Right lobe of liver (tissue), 6 donors: Measurements from ENCODE around the gene HSD3B2. TPM values are rescaled to one million over a fixed set of nuclear protein-coding genes. Genes with fewer than 3 reads are reported as not detected.

ENCODE experiments used
- ATAC-seq, 4 donors: fragments of 200-7000 bp; cut with Tn5 transposase; one replicate each; pipeline ENCODE4 v1.9.1; 2020; ENCODE audit warnings: mild to moderate bottlenecking in 4 of 4, moderate library complexity in 4 of 4
- DNase-seq, 3 donors: peaks; one replicate each; pipeline ENCODE4 v3.0.0-alpha.2; 2020
- H3K27ac ChIP-seq, 3 donors: fragments of 200-600 bp; one replicate each; pipeline ENCODE4 v1.8.0; 2022
- H3K27me3 ChIP-seq, 2 donors: fragments of 200-600 bp; one replicate each; pipeline ENCODE4 v1.8.0; 2022
- H3K36me3 ChIP-seq, 4 donors: fragments of 200-600 bp; sonication (generic) in 1 of 4; one replicate each; pipeline versions ENCODE4 v1.5.1 to v1.8.0; 2017 to 2022; ENCODE audit warnings: control low read depth in 1 of 4
- H3K4me1 ChIP-seq, 4 donors: fragments of 200-600 bp; sonication (generic) in 1 of 4; one replicate each; pipeline versions ENCODE4 v1.5.1 to v1.8.0; 2017 to 2022; ENCODE audit warnings: control low read depth in 1 of 4
- H3K4me3 ChIP-seq, 3 donors: fragments of 200-600 bp; one replicate each; pipeline ENCODE4 v1.8.0; 2022
- H3K9me3 ChIP-seq, 4 donors: fragments of 200-600 bp; sonication (generic) in 1 of 4; one replicate each; pipeline versions ENCODE4 v1.5.1 to v1.8.0; 2017 to 2022; ENCODE audit warnings: control low read depth in 1 of 4
- CTCF ChIP-seq, 4 donors: fragments of 200-600 bp in 3 of 4; fragments of 450-650 bp in 1 of 4; IDR thresholded peaks; one replicate each; pipeline versions ENCODE4 v1.5.1 to v1.8.0; 2016 to 2022; ENCODE audit warnings: antibody characterized with exemption in 4 of 4, mild to moderate bottlenecking in 2 of 4
- POLR2A ChIP-seq: fragments of 450-650 bp; IDR thresholded peaks from one replicate; pipeline ENCODE4 v1.6.1; 2017; ENCODE audit warnings: antibody characterized with exemption, mild to moderate bottlenecking
- WGBS: methylation state at CpG from one replicate; pipeline ENCODE4 v1.1.6; 2018; ENCODE audit warnings: low coverage, low lambda C conversion rate; ENCODE audit not compliant: insufficient coverage; ENCODE audit errors: missing lambda C conversion rate; 5-methylcytosine and 5-hydroxymethylcytosine counted together
- intact Hi-C, 2 donors: fragments of 100-400 bp; cut with DNase I; formaldehyde crosslinking; loops; one replicate each; pipeline versions ENCODE4 v1.11.2 to v1.14.1; 2022
- total RNA-seq, 6 experiments: library from RNA; depleted of rRNA in 2 of 6; stranded (reverse); fragments of >200 nt in 2 of 6; fragmentation: NEBNext Ultra II Directional in 3 of 6; extraction: Animal tissue kit (Norgen Biotek cat#: 25700) in 3 of 6; gene quantifications; one replicate each; pipeline versions ENCODE4 v1.1.0 to v1.2.4, GENCODE V29; 2016 to 2023
- donor health status: DM: no; HTN: yes; CAD: no.
- donor health status: DM: no; HTN: no; CAD: no.
- donor health status: DM: no; HTN: no; CAD: no.
- donor health status: DM: no; HTN: yes; CAD: no.
- donor health status: DM: no; HTN: yes; CAD: no.

The HSD3B2 gene
- total RNA-seq, 6 experiments from 2014 or later: 0.49 TPM; not detected in 5

GRCh38 chr1:119448127-119448511, 33.2 kb downstream of the HSD3B2 start:
- ATAC-seq (peak; percentile 45 to 58 (median 50)), DNase-seq (peak in 1 of 3 donors; percentile 23)
- TF ChIP-seq CTCF (IDR thresholded peaks at IDR 0.05) (peak; percentile 13 to 52 (median 31)), POLR2A (no peak)
- peak overlapping the region in 1 of 3 donors; percentile 26 for H3K27ac ChIP-seq
- H3K4me1 ChIP-seq: peaks cover 0 to 33% (median 13%) of the 10 kb centered on the region in 4 donors
- WGBS: 40% methylated on average over 1 of the region's 2 CpGs
- no peaks in the 10 kb centered on the region for H3K36me3 ChIP-seq
- no peaks in the 10 kb centered on the region for H3K9me3 ChIP-seq
- H3K4me3 ChIP-seq: no peak overlapping the region
- intact Hi-C loops: no loop called here
- no peaks in the 10 kb centered on the region for H3K27me3 ChIP-seq

GRCh38 chr1:119449971-119450370, 35.0 kb downstream of the HSD3B2 start:
- WGBS: 55% methylated on average over 6 of the region's 8 CpGs
- H3K27ac ChIP-seq: no peak overlapping the region
- H3K27me3 ChIP-seq: no peaks in the 10 kb centered on the region
- no peaks in the 10 kb centered on the region for H3K9me3 ChIP-seq
- intact Hi-C loops: no loop called here
- DNase-seq (peak; percentile 26 to 72 (median 70)), ATAC-seq (peak; percentile 71 to 82 (median 75))
- TF ChIP-seq CTCF (IDR thresholded peaks at IDR 0.05): peak; percentile 30 to 48 (median 41)
- no peak for TF ChIP-seq POLR2A
- no peaks in the 10 kb centered on the region for H3K36me3 ChIP-seq
- peaks cover 0 to 39% (median 16%) of the 10 kb centered on the region in 4 donors for H3K4me1 ChIP-seq
- no peak overlapping the region for H3K4me3 ChIP-seq

DNA sequence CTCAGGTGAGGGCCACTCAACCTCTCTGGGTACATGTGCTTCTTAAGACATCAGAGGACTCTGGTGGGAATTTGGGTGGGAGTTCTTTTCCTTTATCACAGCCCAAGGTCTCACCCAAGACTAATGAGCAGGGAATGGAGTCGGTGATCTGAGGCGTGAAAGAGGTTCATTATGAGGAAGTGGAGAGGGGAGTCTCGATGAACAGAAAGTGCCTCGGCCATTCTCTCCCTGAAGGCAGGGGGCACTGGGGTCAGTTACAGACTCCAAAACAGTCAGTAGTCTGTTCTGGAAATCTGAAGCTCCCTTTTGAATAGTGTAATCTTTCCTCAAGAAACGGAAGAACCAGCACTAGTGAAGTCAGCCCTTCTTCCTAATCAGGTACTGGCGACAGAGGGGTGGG, 36.2 kb downstream of the HSD3B2 start:
- Histone ChIP-seq H3K4me3 (no peak overlapping the region), H3K4me1 (peaks cover 0 to 39% (median 16%) of the 10 kb centered on the region in 4 donors), H3K27ac (no peak overlapping the region), H3K9me3 (no peaks in the 10 kb centered on the region), H3K27me3 (no peaks in the 10 kb centered on the region), H3K36me3 (no peaks in the 10 kb centered on the region)
- intact Hi-C loops: no loop called here
- no peak for ATAC-seq
- WGBS: 89% methylated on average over 3 of the region's 6 CpGs
- DNase-seq: no peak
- TF ChIP-seq CTCF (IDR thresholded peaks at IDR 0.05): no peak
- no peak for TF ChIP-seq POLR2A

GRCh38 chr1:119452091-119452490, 37.1 kb downstream of the HSD3B2 start:
- H3K9me3 ChIP-seq: no peaks in the 10 kb centered on the region
- WGBS: 14% methylated on average over 2 of the region's 2 CpGs
- H3K4me1 ChIP-seq: peaks cover 0 to 34% (median 12%) of the 10 kb centered on the region in 4 donors
- TF ChIP-seq POLR2A: no peak
- TF ChIP-seq CTCF (IDR thresholded peaks at IDR 0.05): no peak
- no peaks in the 10 kb centered on the region for H3K27me3 ChIP-seq
- DNase-seq (peak in 1 of 3 donors; percentile 68), ATAC-seq (peak; percentile 60 to 72 (median 67))
- no peak overlapping the region for H3K4me3 ChIP-seq
- H3K27ac ChIP-seq: peak overlapping the region in 2 of 3 donors; percentile 33 to 68
- H3K36me3 ChIP-seq: no peaks in the 10 kb centered on the region
- intact Hi-C loops: no loop called here

GRCh38 chr1:119453021-119453420, 38.1 kb downstream of the HSD3B2 start:
- Histone ChIP-seq H3K27me3 (no peaks in the 10 kb centered on the region), H3K27ac (peak overlapping the region in 1 of 3 donors; percentile 68), H3K4me3 (no peak overlapping the region), H3K4me1 (peaks cover 0 to 25% (median 10%) of the 10 kb centered on the region in 4 donors), H3K36me3 (no peaks in the 10 kb centered on the region), H3K9me3 (no peaks in the 10 kb centered on the region)
- DNase-seq (peak; percentile 44 to 68 (median 61)), ATAC-seq (peak; percentile 55 to 78 (median 67))
- TF ChIP-seq POLR2A (no peak), CTCF (IDR thresholded peaks at IDR 0.05) (no peak)
- intact Hi-C loops: no loop called here
- 11% methylated on average over 2 of the region's 3 CpGs for WGBS
